K562 (cell line): ENCODE results near the gene ARHGAP10. TPM values are rescaled to one million over a fixed set of nuclear protein-coding genes. Genes with fewer than 3 reads are reported as not detected.

ENCODE experiments used
- ARHGAP35 ChIP-seq: fragments of 450-650 bp; IDR thresholded peaks from 2 replicates; pipeline ENCODE4 v1.6.1; 2018; ENCODE audit not compliant: partially characterized antibody
- CBX1 ChIP-seq: sonication (generic); IDR thresholded peaks from 2 replicates; pipeline ENCODE4 v1.6.1; 2016; ENCODE audit warnings: antibody characterized with exemption, low read depth, mild to moderate bottlenecking
- CCNT2 ChIP-seq: IDR thresholded peaks from 2 replicates; pipeline ENCODE4 v1.6.1; 2011; ENCODE audit warnings: borderline replicate concordance, low read depth, mild to moderate bottlenecking, moderate library complexity, mixed read lengths, low read length; ENCODE audit not compliant: insufficient read length; ENCODE audit errors: extremely low read depth
- GATA2 ChIP-seq: sonication (generic); formaldehyde crosslinking; IDR thresholded peaks from 2 replicates; pipeline ENCODE4 v1.4.0; 2020; ENCODE audit warnings: mild to moderate bottlenecking, missing genetic modification reagents
- NUFIP1 ChIP-seq: fragments of 450-650 bp; IDR thresholded peaks from 2 replicates; pipeline ENCODE4 v1.6.1; 2018; ENCODE audit not compliant: partially characterized antibody
- PRDM10 ChIP-seq: fragments of 450-650 bp; IDR thresholded peaks from 2 replicates; pipeline ENCODE4 v1.6.1; 2018; ENCODE audit not compliant: partially characterized antibody
- PYGO2 ChIP-seq: fragments of 450-650 bp; IDR thresholded peaks from 2 replicates; pipeline ENCODE4 v1.6.1; 2016; ENCODE audit warnings: mild to moderate bottlenecking, missing genetic modification characterization, moderate library complexity, missing compliant biosample characterization
- RBM17 ChIP-seq: fragments of 200-400 bp; formaldehyde crosslinking; IDR thresholded peaks from 2 replicates; pipeline ENCODE4 v1.6.1; 2017; ENCODE audit warnings: low read depth, mild to moderate bottlenecking, low read length, borderline replicate concordance
- SMARCA4 ChIP-seq: fragments of 450-650 bp; IDR thresholded peaks from 2 replicates; pipeline ENCODE4 v1.6.1; 2016
- TRIM28 ChIP-seq: fragments of 450-650 bp; IDR thresholded peaks from 2 replicates; pipeline ENCODE4 v1.6.1; 2017
- ZFP36 ChIP-seq: fragments of 150-350 bp; IDR thresholded peaks from 2 replicates; pipeline ENCODE4 v1.6.1; 2018; ENCODE audit warnings: low read length, low read depth; ENCODE audit not compliant: partially characterized antibody
- ZNF3 ChIP-seq: fragments of 250-450 bp; sonication (Bioruptor Pico); IDR thresholded peaks from 2 replicates; pipeline ENCODE4 v1.5.0; 2021; ENCODE audit warnings: mild to moderate bottlenecking, moderate library complexity
- polyA plus RNA-seq, 8 experiments: library from polyadenylated mRNA; depleted of rRNA in 4 of 8; stranded (reverse) in 5 of 8; unstranded in 3 of 8; fragments of >200 nt; fragmentation: Nextera tagmentation in 2 of 8; fragmentation: Illumina TruSeq in 1 of 8; extraction: Ambion mirVana in 2 of 8; extraction: Trizol in 1 of 8; gene quantifications; 2 replicates each; pipeline versions ENCODE4 v1.2.1 to v1.2.3, GENCODE V29; 2011 to 2014; ENCODE audit warnings: inconsistent platforms in 1 of 8, missing spikeins in 1 of 8
- total RNA-seq, 7 experiments: library from RNA; depleted of rRNA in 6 of 7; stranded (reverse); fragments of >200 nt in 6 of 7; fragmentation: Illumina TruSeq in 2 of 7; extraction: Trizol in 2 of 7; gene quantifications; 2 replicates each; pipeline versions ENCODE4 v1.2.1 to v1.2.3, GENCODE V29; 2011 to 2021; ENCODE audit warnings: low replicate concordance in 1 of 7
- TF ChIP-seq, protein P1 (sequence below): IDR thresholded peaks from 2 replicates; pipeline ENCODE4 v1.6.1; 2016; ENCODE audit warnings: missing genetic modification characterization, missing compliant biosample characterization
- TF ChIP-seq, protein P2 (sequence below): fragments of 250-450 bp; sonication (Bioruptor Pico); IDR thresholded peaks from 2 replicates; pipeline ENCODE4 v1.5.0; 2021
- TF ChIP-seq, protein P3 (sequence below): fragments of 200-800 bp; sonication (Bioruptor generic); IDR thresholded peaks from 2 replicates; pipeline ENCODE4 v1.6.1; 2017; ENCODE audit warnings: missing genetic modification characterization, missing compliant biosample characterization
- TF ChIP-seq, protein P4 (sequence below): sonication (generic); formaldehyde crosslinking; IDR thresholded peaks from 2 replicates; pipeline ENCODE4 v1.8.0; 2022; ENCODE audit warnings: mild to moderate bottlenecking, missing genetic modification reagents
- TF ChIP-seq, protein P5 (sequence below): fragments of 250-450 bp; sonication (Bioruptor Pico); IDR thresholded peaks from 2 replicates; pipeline ENCODE4 v1.8.0; 2021; ENCODE audit warnings: moderate library complexity, mild to moderate bottlenecking, inconsistent platforms

Gene ARHGAP10
- total and polyA plus RNA-seq, 9 of the 15 experiments (the other 6 are each of a cell fraction or from before 2014, with no cell fraction given) = 0.03 to 0.22 (median 0.06) TPM; not detected in 3

DNA sequence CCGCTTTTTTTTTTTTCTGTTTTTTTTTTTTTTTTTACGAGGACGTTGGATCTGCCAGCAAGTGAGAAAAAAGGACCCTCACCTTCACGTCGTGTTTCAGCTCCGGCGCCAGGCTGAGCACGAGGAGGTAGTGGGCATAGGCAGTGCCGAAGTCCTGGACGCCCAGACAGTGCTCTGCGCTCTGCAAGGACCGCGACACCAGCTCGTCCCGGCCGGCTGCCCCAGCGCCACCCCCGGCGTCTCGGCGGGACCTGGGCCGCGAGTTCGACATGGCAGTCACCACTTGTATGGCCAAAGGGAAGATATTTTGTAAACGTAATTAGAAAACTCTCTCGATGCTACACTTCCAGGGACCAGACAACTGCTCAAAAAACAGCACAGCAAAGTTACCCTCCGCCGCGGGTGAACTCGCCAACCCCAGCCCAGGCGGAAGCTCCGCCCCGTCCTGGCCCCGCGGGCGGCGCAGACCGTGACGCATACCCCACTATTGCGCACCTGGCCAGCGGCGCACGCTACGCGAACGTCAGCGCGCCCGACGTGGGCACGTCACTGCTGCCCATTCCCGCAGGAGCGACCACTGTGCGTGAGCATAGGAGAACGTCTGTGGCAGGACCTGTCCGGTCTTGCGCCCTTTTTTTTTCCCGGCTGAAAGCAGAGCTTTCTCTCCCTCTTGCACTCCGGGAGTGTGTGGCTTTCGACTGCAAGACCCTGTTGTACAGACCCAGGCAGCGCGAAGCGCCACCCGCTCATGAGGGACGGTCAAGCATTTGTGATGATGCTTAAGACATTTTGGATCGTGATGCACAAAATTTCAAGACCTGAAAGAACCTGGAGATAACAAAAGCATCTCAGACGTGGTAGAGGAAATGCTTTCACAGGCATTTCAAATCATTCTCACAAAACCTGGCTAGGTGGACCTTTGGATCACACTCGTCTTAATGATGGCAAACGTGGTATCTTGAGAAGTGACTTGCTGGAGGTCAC is 47.9 kb upstream of the ARHGAP10 start, which contains the start of gene PRMT9 (continued):
- TF ChIP-seq, protein P1, sequence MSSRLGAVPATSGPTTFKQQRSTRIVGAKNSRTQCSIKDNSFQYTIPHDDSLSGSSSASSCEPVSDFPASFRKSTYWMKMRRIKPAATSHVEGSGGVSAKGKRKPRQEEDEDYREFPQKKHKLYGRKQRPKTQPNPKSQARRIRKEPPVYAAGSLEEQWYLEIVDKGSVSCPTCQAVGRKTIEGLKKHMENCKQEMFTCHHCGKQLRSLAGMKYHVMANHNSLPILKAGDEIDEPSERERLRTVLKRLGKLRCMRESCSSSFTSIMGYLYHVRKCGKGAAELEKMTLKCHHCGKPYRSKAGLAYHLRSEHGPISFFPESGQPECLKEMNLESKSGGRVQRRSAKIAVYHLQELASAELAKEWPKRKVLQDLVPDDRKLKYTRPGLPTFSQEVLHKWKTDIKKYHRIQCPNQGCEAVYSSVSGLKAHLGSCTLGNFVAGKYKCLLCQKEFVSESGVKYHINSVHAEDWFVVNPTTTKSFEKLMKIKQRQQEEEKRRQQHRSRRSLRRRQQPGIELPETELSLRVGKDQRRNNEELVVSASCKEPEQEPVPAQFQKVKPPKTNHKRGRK (tag) = no peak
- TF ChIP-seq CCNT2 (peak; percentile 77), CBX1 (peak; percentile 20; the same call in 1 of the 2 replicates), ARHGAP35 (no peak), PYGO2 (tag) (no peak), GATA2 (CRISPR knock-in tag) (no peak), ZNF3 (CRISPR knock-in tag) (no peak), TRIM28 (no peak), RBM17 (no peak), ZFP36 (peak; percentile 48), NUFIP1 (no peak), SMARCA4 (0 out of 2 replicates have a peak, but pooled peaks have one; percentile 8), PRDM10 (peak; percentile 80)
- TF ChIP-seq, protein P2, sequence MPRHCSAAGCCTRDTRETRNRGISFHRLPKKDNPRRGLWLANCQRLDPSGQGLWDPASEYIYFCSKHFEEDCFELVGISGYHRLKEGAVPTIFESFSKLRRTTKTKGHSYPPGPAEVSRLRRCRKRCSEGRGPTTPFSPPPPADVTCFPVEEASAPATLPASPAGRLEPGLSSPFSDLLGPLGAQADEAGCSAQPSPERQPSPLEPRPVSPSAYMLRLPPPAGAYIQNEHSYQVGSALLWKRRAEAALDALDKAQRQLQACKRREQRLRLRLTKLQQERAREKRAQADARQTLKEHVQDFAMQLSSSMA = peak; percentile 47; the same call in 1 of the 2 replicates
- TF ChIP-seq, protein P3, sequence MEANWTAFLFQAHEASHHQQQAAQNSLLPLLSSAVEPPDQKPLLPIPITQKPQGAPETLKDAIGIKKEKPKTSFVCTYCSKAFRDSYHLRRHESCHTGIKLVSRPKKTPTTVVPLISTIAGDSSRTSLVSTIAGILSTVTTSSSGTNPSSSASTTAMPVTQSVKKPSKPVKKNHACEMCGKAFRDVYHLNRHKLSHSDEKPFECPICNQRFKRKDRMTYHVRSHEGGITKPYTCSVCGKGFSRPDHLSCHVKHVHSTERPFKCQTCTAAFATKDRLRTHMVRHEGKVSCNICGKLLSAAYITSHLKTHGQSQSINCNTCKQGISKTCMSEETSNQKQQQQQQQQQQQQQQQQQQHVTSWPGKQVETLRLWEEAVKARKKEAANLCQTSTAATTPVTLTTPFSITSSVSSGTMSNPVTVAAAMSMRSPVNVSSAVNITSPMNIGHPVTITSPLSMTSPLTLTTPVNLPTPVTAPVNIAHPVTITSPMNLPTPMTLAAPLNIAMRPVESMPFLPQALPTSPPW (CRISPR knock-in tag) = peak; percentile 60; the same call in 1 of the 2 replicates
- TF ChIP-seq, protein P4, sequence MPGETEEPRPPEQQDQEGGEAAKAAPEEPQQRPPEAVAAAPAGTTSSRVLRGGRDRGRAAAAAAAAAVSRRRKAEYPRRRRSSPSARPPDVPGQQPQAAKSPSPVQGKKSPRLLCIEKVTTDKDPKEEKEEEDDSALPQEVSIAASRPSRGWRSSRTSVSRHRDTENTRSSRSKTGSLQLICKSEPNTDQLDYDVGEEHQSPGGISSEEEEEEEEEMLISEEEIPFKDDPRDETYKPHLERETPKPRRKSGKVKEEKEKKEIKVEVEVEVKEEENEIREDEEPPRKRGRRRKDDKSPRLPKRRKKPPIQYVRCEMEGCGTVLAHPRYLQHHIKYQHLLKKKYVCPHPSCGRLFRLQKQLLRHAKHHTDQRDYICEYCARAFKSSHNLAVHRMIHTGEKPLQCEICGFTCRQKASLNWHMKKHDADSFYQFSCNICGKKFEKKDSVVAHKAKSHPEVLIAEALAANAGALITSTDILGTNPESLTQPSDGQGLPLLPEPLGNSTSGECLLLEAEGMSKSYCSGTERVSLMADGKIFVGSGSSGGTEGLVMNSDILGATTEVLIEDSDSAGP (CRISPR knock-in tag) = no peak
- TF ChIP-seq, protein P5, sequence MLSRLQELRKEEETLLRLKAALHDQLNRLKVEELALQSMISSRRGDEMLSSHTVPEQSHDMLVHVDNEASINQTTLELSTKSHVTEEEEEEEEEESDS (CRISPR knock-in tag) = no peak
